Measurements from ENCODE around the gene ZMPSTE24.
"Not testable (repeated sequence)": the region's sequence is repeated elsewhere in the genome, so short reads cannot be mapped to it uniquely, and the experiment has no call there.

Gene ZMPSTE24

GRCh38 chr1:40257688-40258444, at the start of gene ZMPSTE24:
ZMPSTE24 (plus strand) TSS chr1:40258236; CDS start chr1:40258272, 36 bp downstream.
- peak; percentile 79 for DNase-seq

GRCh38 chr1:40210511-40211204, 47.4 kb upstream of the ZMPSTE24 start:
- DNase-seq, result no peak

- DNase-seq, result no peak
These were observed 39.7 kb upstream of the ZMPSTE24 start for GRCh38 chr1:40218333-40218732.

- DNase-seq, result not testable (repeated sequence)
These were observed 36.5 kb upstream of the ZMPSTE24 start for GRCh38 chr1:40221471-40221905.

- DNase-seq, result no peak
These were observed 35.9 kb upstream of the ZMPSTE24 start for GRCh38 chr1:40221977-40222772.

GRCh38 chr1:40224040-40224439, 34.0 kb upstream of the ZMPSTE24 start:
- DNase-seq, result no peak

- no peak for DNase-seq
These were observed 31.8 kb upstream of the ZMPSTE24 start for GRCh38 chr1:40226192-40226591.

- DNase-seq, result no peak
These were observed 25.6 kb upstream of the ZMPSTE24 start for GRCh38 chr1:40232444-40232843.

- no peak for DNase-seq
These were observed 18.4 kb upstream of the ZMPSTE24 start for GRCh38 chr1:40239626-40240025.

GRCh38 chr1:40240390-40240789, 17.6 kb upstream of the ZMPSTE24 start:
- DNase-seq, result no peak

- DNase-seq, result no peak
These were observed 16.7 kb upstream of the ZMPSTE24 start for GRCh38 chr1:40241362-40241761.

GRCh38 chr1:40243351-40243750, 14.7 kb upstream of the ZMPSTE24 start:
- no peak for DNase-seq

GRCh38 chr1:40244138-40244744, 13.8 kb upstream of the ZMPSTE24 start:
- no peak for DNase-seq

- no peak for DNase-seq
These were observed 12.3 kb upstream of the ZMPSTE24 start for GRCh38 chr1:40245686-40246085.

- no peak for DNase-seq
These were observed 10.4 kb upstream of the ZMPSTE24 start, which contains the start of gene TMCO2 for GRCh38 chr1:40247655-40248054. TMCO2 (plus strand) TSS chr1:40247937; CDS start chr1:40247994, 57 bp downstream.

- DNase-seq, result no peak
These were observed 9.6 kb upstream of the ZMPSTE24 start for GRCh38 chr1:40248412-40248811.

GRCh38 chr1:40251456-40251855, 6.6 kb upstream of the ZMPSTE24 start:
- DNase-seq, result no peak

GRCh38 chr1:40252601-40253000, 5.4 kb upstream of the ZMPSTE24 start:
- no peak for DNase-seq

- no peak for DNase-seq
These were observed 2.8 kb upstream of the ZMPSTE24 start for GRCh38 chr1:40255231-40255630.

- DNase-seq, result no peak
These were observed 1.5 kb upstream of the ZMPSTE24 start for GRCh38 chr1:40256401-40257084.

GRCh38 chr1:40257313-40257687, 736 bp upstream of the ZMPSTE24 start:
- DNase-seq, result no peak

- no peak for DNase-seq
These were observed 371 bp downstream of the ZMPSTE24 start for GRCh38 chr1:40258445-40258769.

All from NCI-H524 treated with DMSO at 0.1 percent for 48 hours (cell line).